RPMI8226 (cell line): ENCODE data around the gene MDH1B.
"Not testable (repeated sequence)": the region's sequence is repeated elsewhere in the genome, so short reads cannot be mapped to it uniquely, and the experiment has no call there.

ENCODE experiments used
- DNase-seq: peaks from one replicate; pipeline ENCODE4 v3.0.0-alpha.2; 2015

The MDH1B gene

GRCh38 chr2:206766057-206766930 is 1.2 kb upstream of the MDH1B start:
- no peak for DNase-seq

- no peak for DNase-seq
These were observed 371 bp downstream of the MDH1B start for GRCh38 chr2:206764673-206765241.

GRCh38 chr2:206756816-206757215 is 8.3 kb downstream of the MDH1B start:
- DNase-seq = no peak

DNA sequence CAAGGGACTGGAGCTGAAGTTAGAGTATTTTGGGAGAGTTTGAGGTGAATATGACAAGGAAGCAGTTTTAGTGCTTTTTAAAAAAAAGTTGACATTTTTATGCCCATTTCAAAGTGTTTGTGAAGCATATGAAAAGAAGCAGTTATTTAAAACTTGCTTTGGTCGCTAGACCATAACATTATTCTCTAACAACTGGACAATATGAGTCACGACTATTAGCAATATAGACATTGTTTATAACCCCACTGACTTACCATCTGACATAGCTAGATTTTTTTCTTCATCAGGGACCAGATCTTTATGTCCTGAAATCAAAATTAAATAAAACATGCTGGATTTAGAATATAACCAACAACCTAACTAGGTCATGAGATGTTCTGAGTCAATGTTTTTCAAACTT is 24.3 kb downstream of the MDH1B start:
- DNase-seq = no peak

DNA sequence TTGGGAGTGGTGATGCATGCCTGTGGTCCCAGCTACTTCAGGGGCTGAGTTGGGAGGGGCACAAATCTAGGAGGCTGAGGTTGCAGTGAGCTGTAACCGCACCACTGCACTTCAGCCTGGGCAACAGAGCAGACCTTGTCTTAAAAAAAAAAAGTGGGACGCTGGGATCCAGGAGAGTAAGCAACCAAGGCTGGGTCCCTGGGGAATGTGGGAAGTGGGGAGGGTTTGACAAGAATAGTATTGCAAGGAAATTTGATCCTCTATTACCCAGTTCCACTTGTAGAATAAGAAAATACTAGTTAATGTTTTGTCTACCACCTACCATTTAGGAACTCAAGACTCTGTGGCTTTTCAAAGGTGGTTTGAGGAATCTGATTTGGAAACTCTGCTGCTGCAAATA is 25.9 kb downstream of the MDH1B start:
- no peak for DNase-seq

GRCh38 chr2:206736935-206737334 is 28.2 kb downstream of the MDH1B start:
- no peak for DNase-seq

DNA sequence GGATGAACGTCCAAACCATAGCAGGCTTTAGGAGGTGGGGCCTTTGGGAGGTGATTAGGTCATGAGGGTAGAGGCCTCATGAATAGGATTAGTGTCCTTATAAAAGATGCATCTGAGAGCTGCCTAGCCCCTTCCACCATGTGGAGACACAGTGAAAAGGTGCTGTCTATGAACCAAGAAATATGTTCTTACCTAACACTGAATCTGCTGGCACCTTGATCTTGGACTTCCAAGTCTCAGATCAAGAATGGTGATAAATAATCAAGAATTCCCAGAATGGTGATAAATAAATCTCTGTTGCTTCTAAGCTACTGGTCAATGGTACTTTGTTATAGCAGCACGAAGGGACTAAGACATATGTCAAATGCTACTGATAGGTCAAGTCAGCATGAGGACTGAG is 31.8 kb downstream of the MDH1B start:
- DNase-seq = no peak

GRCh38 chr2:206728277-206729199 is 36.6 kb downstream of the MDH1B start:
- DNase-seq = no peak

GRCh38 chr2:206727287-206727686 is 37.8 kb downstream of the MDH1B start:
- no peak for DNase-seq

GRCh38 chr2:206723288-206723687 is 41.8 kb downstream of the MDH1B start:
- DNase-seq = no peak

DNA sequence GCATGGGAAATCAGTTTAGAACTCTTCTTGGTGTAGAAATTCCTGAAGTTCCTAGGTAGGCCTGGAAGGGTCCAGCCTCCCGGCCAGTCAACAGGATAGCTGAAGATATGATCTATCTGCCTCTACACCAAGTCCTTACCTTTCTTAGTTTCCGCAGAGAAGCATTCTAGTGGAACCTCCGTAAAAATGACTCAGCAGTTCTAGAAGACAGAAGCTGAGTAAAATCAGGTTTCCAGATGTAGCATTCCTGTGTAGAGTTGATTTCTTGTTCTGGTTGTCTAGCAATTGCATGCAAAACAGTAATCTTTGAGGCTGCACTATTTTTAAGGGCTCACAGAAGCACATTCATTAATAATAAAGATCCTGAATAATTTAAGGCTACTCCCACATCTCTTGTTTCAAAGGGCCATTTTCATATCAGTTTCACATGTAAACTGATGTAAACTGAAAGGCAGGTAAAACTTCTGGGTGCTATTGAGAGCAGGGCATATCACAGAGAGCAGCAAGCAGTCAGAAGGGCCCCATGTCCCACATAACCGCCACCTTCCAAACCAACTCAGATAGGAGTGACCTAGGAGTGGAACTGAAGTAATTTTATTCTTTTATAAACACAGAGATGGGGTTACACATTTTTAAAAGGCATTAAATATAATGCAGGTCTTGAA is 43.7 kb downstream of the MDH1B start:
- DNase-seq = peak; percentile 11

GRCh38 chr2:206718296-206718695 is 46.8 kb downstream of the MDH1B start, which contains the start of gene DYTN:
TSS of gene DYTN (minus strand) at chr2:206718396. CDS start at chr2:206718279, 117 bp downstream.
- no peak for DNase-seq

DNA sequence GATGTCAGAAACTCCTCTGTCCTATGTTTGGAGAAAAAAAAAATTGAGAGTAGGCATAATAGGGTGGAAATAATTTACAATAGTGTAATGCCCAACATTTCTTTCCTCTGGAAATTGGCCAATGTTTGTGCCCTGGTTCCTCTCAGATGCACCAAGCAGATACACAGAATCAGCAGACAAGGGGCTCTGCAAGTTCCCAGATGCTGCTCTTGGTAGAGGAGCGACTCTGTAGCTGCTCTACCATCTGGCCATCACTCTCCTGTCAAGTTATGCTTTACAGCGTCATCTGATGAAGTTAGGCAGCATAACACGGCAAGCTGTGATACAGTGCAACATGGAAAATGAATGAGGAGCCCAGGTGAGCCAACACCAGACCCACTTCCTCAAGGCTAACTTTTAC is 48.5 kb downstream of the MDH1B start:
- no peak for DNase-seq

GRCh38 chr2:206715183-206715582 is 49.9 kb downstream of the MDH1B start:
- not testable (repeated sequence) for DNase-seq

DNA sequence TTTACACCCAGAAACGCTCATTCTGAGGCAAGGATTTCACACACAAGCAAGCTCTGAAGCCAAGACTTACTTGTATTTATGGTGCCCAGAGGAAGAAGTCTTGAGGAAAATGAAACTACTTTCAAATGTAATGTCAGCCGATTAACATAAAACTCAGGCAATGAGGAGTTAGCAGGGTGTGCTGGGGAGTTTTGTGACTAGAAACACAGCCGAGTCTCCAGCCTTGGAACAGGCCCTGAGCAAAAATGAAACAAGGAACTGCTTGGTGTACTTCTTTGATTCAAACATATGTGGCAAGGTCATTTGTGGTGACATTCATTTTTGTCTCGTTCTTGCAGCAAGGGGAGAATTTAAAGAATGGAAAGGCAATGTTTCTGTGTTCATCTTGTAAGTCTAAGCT is 51.4 kb downstream of the MDH1B start:
- peak; percentile 28 for DNase-seq

- no peak for DNase-seq
These were observed 56.8 kb downstream of the MDH1B start for GRCh38 chr2:206708286-206708685.

GRCh38 chr2:206707164-206707701 is 57.9 kb downstream of the MDH1B start:
- no peak for DNase-seq

GRCh38 chr2:206701952-206702605 is 63.0 kb downstream of the MDH1B start:
- no peak for DNase-seq

- DNase-seq = no peak
These were observed 65.0 kb downstream of the MDH1B start for GRCh38 chr2:206700156-206700555.

DNA sequence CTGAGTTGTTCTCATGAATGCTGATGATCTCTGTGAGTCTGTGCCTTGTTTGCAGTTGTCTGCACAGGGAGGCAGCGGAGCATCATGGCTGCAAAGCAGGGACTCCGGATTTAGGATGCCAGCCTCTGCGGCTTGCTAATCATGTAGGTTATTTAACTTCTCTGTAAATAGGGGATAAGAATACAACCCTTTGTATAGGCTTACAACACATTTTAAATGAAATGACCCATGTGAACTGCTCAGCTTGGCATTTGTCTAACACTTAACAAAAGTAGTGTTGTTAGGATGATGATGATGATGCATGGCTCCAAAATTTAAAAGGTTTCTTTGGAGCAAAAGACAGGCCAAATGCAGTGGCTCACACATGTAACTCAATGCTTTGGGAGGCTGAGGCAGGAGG is 66.3 kb downstream of the MDH1B start:
- DNase-seq = no peak

- no peak for DNase-seq
These were observed 68.2 kb downstream of the MDH1B start for GRCh38 chr2:206696910-206697309.
